Keratinocyte (primary cell): ENCODE measurements around the gene IL1RAPL2.

Experiments used
- EZH2 ChIP-seq: IDR thresholded peaks from one replicate; pipeline ENCODE4 v1.6.1; 2012; ENCODE audit warnings: inconsistent platforms, mild to moderate bottlenecking, low read length, moderate library complexity
- TF ChIP-seq, protein P1 (sequence below), 3 experiments: IDR thresholded peaks in 1 of 3; conservative IDR thresholded peaks in 1 of 3; optimal IDR thresholded peaks in 1 of 3; 2 replicates in 2 of 3; 3 replicates in 1 of 3; pipeline versions ENCODE3 to v1.5.1; 2011; ENCODE audit warnings: low read length in 3 of 3, mild to moderate bottlenecking in 3 of 3, moderate library complexity in 2 of 3, control low read depth in 1 of 3, inconsistent platforms in 1 of 3; ENCODE audit not compliant: insufficient read depth in 2 of 3; ENCODE audit errors: extremely low read depth in 1 of 3

DNA sequence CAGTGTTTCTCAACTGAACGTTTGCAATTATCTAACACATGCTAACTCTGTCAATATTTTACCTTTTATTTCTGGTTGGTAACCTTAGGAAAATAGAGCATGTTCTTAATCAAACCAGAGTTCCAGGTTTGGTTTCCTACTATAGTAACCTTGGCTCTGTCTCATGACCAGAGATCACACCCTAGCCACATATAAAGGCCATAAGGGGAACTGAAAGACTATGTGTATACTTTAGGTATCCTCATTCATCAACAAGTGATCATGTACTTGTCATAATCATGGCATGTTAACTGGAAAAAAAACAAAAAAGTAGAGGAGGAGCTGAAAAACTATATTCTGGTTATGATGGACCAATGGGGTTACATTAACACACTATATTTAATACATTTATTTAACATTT lies 352.1 kb downstream of the IL1RAPL2 start:
- TF ChIP-seq, protein P1, sequence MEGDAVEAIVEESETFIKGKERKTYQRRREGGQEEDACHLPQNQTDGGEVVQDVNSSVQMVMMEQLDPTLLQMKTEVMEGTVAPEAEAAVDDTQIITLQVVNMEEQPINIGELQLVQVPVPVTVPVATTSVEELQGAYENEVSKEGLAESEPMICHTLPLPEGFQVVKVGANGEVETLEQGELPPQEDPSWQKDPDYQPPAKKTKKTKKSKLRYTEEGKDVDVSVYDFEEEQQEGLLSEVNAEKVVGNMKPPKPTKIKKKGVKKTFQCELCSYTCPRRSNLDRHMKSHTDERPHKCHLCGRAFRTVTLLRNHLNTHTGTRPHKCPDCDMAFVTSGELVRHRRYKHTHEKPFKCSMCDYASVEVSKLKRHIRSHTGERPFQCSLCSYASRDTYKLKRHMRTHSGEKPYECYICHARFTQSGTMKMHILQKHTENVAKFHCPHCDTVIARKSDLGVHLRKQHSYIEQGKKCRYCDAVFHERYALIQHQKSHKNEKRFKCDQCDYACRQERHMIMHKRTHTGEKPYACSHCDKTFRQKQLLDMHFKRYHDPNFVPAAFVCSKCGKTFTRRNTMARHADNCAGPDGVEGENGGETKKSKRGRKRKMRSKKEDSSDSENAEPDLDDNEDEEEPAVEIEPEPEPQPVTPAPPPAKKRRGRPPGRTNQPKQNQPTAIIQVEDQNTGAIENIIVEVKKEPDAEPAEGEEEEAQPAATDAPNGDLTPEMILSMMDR (optimal IDR thresholded peaks at IDR 0.05 in 1 of 3, IDR thresholded peaks at IDR 0.05 in 1 of 3, conservative IDR thresholded peaks at IDR 0.05 in 1 of 3; ENCODE audit: extremely low read depth in 1 of 3, insufficient read depth in 2 of 3, low read length in 3 of 3): no peak
- no peak for TF ChIP-seq EZH2
